ENCODE results near the gene KIF11. TPM values are rescaled to one million over a fixed set of nuclear protein-coding genes. Genes with fewer than 3 reads are reported as not detected.
A peak's percentile ranks its signal among the peaks of the same experiment; 100 is the strongest.

Gene KIF11
- total and polyA plus RNA-seq, 9 of the 15 experiments (the other 6 are each of a cell fraction or from before 2014, with no cell fraction given) = 11.3 to 54.4 (median 29.2) TPM

GRCh38 chr10:92690211-92690914, 97.4 kb downstream of the KIF11 start (continued):
- no peak for TF ChIP-seq RREB1 (CRISPR knock-in tag; IDR thresholded peaks at IDR 0.05)
- TF ChIP-seq, protein P1, sequence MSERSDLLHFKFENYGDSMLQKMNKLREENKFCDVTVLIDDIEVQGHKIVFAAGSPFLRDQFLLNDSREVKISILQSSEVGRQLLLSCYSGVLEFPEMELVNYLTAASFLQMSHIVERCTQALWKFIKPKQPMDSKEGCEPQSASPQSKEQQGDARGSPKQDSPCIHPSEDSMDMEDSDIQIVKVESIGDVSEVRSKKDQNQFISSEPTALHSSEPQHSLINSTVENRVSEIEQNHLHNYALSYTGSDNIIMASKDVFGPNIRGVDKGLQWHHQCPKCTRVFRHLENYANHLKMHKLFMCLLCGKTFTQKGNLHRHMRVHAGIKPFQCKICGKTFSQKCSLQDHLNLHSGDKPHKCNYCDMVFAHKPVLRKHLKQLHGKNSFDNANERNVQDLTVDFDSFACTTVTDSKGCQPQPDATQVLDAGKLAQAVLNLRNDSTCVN (CRISPR knock-in tag; IDR thresholded peaks at IDR 0.05) = no peak
- TF ChIP-seq CBX5 (IDR thresholded peaks at IDR 0.05; ENCODE audit: borderline replicate concordance, low read depth) = no peak
- no peak for TF ChIP-seq ARHGAP35 (IDR thresholded peaks at IDR 0.05; ENCODE audit: partially characterized antibody)
- TF ChIP-seq GTF2E2 (tag; IDR thresholded peaks at IDR 0.05) = no peak
- TF ChIP-seq ZFP30 (CRISPR knock-in tag; IDR thresholded peaks at IDR 0.05; ENCODE audit: borderline replicate concordance) = no peak
- no peak for TF ChIP-seq MEIS2 (IDR thresholded peaks at IDR 0.05; ENCODE audit: partially characterized antibody)
- TF ChIP-seq ZFP36 (IDR thresholded peaks at IDR 0.05; ENCODE audit: low read depth, low read length, partially characterized antibody) = no peak
- no peak for TF ChIP-seq ZBTB2 (IDR thresholded peaks at IDR 0.05)
- TF ChIP-seq CREB1 (IDR thresholded peaks at IDR 0.05) = no peak
- no peak; the same call in 1 of the 2 replicates for TF ChIP-seq CREB1 (CRISPR knock-in tag; IDR thresholded peaks at IDR 0.05)
- TF ChIP-seq, protein P2, sequence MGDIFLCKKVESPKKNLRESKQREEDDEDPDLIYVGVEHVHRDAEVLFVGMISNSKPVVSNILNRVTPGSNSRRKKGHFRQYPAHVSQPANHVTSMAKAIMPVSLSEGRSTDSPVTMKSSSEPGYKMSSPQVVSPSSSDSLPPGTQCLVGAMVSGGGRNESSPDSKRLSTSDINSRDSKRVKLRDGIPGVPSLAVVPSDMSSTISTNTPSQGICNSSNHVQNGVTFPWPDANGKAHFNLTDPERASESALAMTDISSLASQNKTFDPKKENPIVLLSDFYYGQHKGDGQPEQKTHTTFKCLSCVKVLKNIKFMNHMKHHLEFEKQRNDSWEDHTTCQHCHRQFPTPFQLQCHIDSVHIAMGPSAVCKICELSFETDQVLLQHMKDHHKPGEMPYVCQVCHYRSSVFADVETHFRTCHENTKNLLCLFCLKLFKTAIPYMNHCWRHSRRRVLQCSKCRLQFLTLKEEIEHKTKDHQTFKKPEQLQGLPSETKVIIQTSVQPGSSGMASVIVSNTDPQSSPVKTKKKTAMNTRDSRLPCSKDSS (IDR thresholded peaks at IDR 0.05; ENCODE audit: low read depth, partially characterized antibody) = no peak
- TF ChIP-seq BMI1 (IDR thresholded peaks at IDR 0.05; ENCODE audit: low read length) = no peak
- TF ChIP-seq HDAC1 (IDR thresholded peaks at IDR 0.05) = peak in 1 of 2 experiments; percentile 37; a peak in 2 of 4 replicates

Data from K562 (cell line).